Upper lobe of left lung (tissue), 6 donors: ENCODE data around the gene ZNF785. TPM values are rescaled to one million over a fixed set of nuclear protein-coding genes. Genes with fewer than 3 reads are reported as not detected.
A peak's percentile ranks its signal among the peaks of the same experiment; 100 is the strongest.

Experiments
- ATAC-seq, 2 donors: fragments of 200-7000 bp; cut with Tn5 transposase; one replicate each; pipeline ENCODE4 v1.9.1; 2022; ENCODE audit warnings: mild to moderate bottlenecking in 2 of 2, moderate library complexity in 2 of 2; ENCODE audit not compliant: low FRiP score in 2 of 2
- DNase-seq, 2 donors: peaks; one replicate each; pipeline ENCODE4 v3.0.0-alpha.2; 2019 to 2020
- H3K27ac ChIP-seq, 4 donors: fragments of 200-600 bp; sonication (generic); one replicate each; pipeline ENCODE4 v1.5.1; 2016 to 2019
- H3K27me3 ChIP-seq, 4 donors: fragments of 200-600 bp; sonication (generic); one replicate each; pipeline ENCODE4 v1.5.1; 2017 to 2019
- H3K36me3 ChIP-seq, 4 donors: fragments of 200-600 bp; sonication (generic); one replicate each; pipeline ENCODE4 v1.5.1; 2016 to 2019
- H3K4me1 ChIP-seq, 4 donors: fragments of 200-600 bp; sonication (generic); one replicate each; pipeline ENCODE4 v1.5.1; 2018 to 2019
- H3K4me3 ChIP-seq, 4 donors: fragments of 200-600 bp; sonication (generic); one replicate each; pipeline ENCODE4 v1.5.1; 2017 to 2019; ENCODE audit warnings: mild to moderate bottlenecking in 2 of 4, moderate library complexity in 1 of 4
- H3K9me3 ChIP-seq, 4 donors: fragments of 200-600 bp; sonication (generic); one replicate each; pipeline ENCODE4 v1.5.1; 2018 to 2019
- EP300 ChIP-seq, 4 donors: sonication (generic); formaldehyde crosslinking; IDR thresholded peaks; one replicate each; pipeline ENCODE4 v1.5.1; 2017; ENCODE audit warnings: antibody characterized with exemption in 4 of 4, control low read depth in 2 of 4
- POLR2A ChIP-seq, 4 donors: fragments of 450-650 bp; IDR thresholded peaks; one replicate each; pipeline ENCODE4 v1.5.1; 2016 to 2017; ENCODE audit warnings: antibody characterized with exemption in 4 of 4, mild to moderate bottlenecking in 2 of 4
- POLR2AphosphoS5 ChIP-seq, 2 donors: sonication (generic); formaldehyde crosslinking; IDR thresholded peaks; one replicate each; pipeline ENCODE4 v1.5.1; 2017; ENCODE audit warnings: antibody characterized with exemption in 2 of 2
- WGBS, 2 donors: methylation state at CpG; one replicate each; pipeline ENCODE4 v1.1.5; 2017 to 2018; 5-methylcytosine and 5-hydroxymethylcytosine counted together
- total RNA-seq, 6 donors: library from RNA; depleted of rRNA in 4 of 6; stranded (reverse); fragments of >200 nt in 4 of 6; gene quantifications; one replicate each; pipeline versions ENCODE4 v1.1.0 to v1.2.1, GENCODE V29; 2016 to 2021
- TF ChIP-seq, protein P1 (sequence below), 6 experiments: fragments of 450-650 bp in 4 of 6; fragments of 200-600 bp in 2 of 6; sonication (generic) in 2 of 6; IDR thresholded peaks; one replicate each; pipeline ENCODE4 v1.5.1; 2016 to 2019; ENCODE audit warnings: antibody characterized with exemption in 6 of 6
- donor health status: DM: no; HTN: no; CAD: no; lungs with moderate emphysema.
- donor health status: DM: no; HTN: yes; CAD: no; lungs with severe emphysema.

Gene ZNF785
- total RNA-seq, 6 donors from 2014 or later = 7.3 to 52.4 (median 15.3) TPM

DNA sequence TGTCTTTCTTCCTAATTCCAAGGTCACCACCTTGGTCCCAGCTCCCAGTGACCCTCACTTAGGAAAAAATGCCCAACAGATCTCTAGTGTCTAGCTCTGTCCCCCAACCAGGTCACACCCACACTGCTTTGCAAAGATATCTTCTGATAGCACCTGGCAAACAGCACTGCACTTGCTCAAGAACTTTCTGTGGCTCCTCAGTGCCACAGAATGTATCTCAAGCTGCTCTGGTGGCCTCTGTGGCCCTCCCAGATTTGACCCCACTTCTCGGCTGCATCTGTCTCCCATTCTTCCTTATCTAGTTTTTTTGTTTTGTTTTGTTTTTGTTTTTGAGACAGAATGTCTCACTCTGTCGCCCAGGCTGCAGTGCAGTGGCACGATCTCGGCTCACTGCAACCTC lies 19.0 kb downstream of the ZNF785 start:
- Histone ChIP-seq H3K27me3 (no peaks in the 10 kb centered on the region), H3K36me3 (peaks cover 0 to 4% (median 0%) of the 10 kb centered on the region in 4 donors), H3K4me3 (no peak overlapping the region), H3K27ac (no peak overlapping the region), H3K4me1 (peaks cover 13 to 27% (median 16%) of the 10 kb centered on the region in 4 donors), H3K9me3 (no peaks in the 10 kb centered on the region)
- no peak for ATAC-seq
- WGBS, 2 donors = 90 to 94% methylated on average over 4 of the region's 4 CpGs
- DNase-seq = no peak
- TF ChIP-seq POLR2A (IDR thresholded peaks at IDR 0.05) = no peak
- no peak for TF ChIP-seq POLR2AphosphoS5 (IDR thresholded peaks at IDR 0.05)
- TF ChIP-seq EP300 (IDR thresholded peaks at IDR 0.05) = no peak
- TF ChIP-seq, protein P1, sequence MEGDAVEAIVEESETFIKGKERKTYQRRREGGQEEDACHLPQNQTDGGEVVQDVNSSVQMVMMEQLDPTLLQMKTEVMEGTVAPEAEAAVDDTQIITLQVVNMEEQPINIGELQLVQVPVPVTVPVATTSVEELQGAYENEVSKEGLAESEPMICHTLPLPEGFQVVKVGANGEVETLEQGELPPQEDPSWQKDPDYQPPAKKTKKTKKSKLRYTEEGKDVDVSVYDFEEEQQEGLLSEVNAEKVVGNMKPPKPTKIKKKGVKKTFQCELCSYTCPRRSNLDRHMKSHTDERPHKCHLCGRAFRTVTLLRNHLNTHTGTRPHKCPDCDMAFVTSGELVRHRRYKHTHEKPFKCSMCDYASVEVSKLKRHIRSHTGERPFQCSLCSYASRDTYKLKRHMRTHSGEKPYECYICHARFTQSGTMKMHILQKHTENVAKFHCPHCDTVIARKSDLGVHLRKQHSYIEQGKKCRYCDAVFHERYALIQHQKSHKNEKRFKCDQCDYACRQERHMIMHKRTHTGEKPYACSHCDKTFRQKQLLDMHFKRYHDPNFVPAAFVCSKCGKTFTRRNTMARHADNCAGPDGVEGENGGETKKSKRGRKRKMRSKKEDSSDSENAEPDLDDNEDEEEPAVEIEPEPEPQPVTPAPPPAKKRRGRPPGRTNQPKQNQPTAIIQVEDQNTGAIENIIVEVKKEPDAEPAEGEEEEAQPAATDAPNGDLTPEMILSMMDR (IDR thresholded peaks at IDR 0.05) = no peak

GRCh38 chr16:30565984-30566383 lies 19.5 kb downstream of the ZNF785 start:
- no peaks in the 10 kb centered on the region for H3K27me3 ChIP-seq
- ATAC-seq (no peak), DNase-seq (no peak)
- peaks cover 0 to 4% (median 0%) of the 10 kb centered on the region in 4 donors for H3K36me3 ChIP-seq
- no peaks in the 10 kb centered on the region for H3K9me3 ChIP-seq
- 69 to 83% methylated on average over 8 of the region's 8 CpGs for WGBS, 2 donors
- H3K4me1 ChIP-seq = peaks cover 13 to 27% (median 18%) of the 10 kb centered on the region in 4 donors
- H3K27ac ChIP-seq = no peak overlapping the region
- TF ChIP-seq POLR2AphosphoS5 (IDR thresholded peaks at IDR 0.05) (no peak), POLR2A (IDR thresholded peaks at IDR 0.05) (no peak), EP300 (IDR thresholded peaks at IDR 0.05) (no peak)
- TF ChIP-seq, protein P1 (IDR thresholded peaks at IDR 0.05) = no peak
- no peak overlapping the region for H3K4me3 ChIP-seq

GRCh38 chr16:30565526-30565925 lies 20.0 kb downstream of the ZNF785 start:
- TF ChIP-seq EP300 (IDR thresholded peaks at IDR 0.05) (no peak), POLR2AphosphoS5 (IDR thresholded peaks at IDR 0.05) (no peak), POLR2A (IDR thresholded peaks at IDR 0.05) (no peak)
- TF ChIP-seq, protein P1 (IDR thresholded peaks at IDR 0.05) = no peak
- WGBS, 2 donors = 63 to 70% methylated on average over 7 of the region's 7 CpGs

GRCh38 chr16:30562021-30562420 lies 23.5 kb downstream of the ZNF785 start:
- peak overlapping the region in 3 of 4 donors; percentile 40 to 58 (median 57) for H3K4me3 ChIP-seq
- WGBS, 2 donors = 92 to 93% methylated on average over 14 of the region's 14 CpGs
- ATAC-seq (no peak), DNase-seq (no peak)
- peak overlapping the region; percentile 65 to 89 (median 83) for H3K27ac ChIP-seq
- no peaks in the 10 kb centered on the region for H3K27me3 ChIP-seq
- TF ChIP-seq, protein P1 (IDR thresholded peaks at IDR 0.05) = no peak
- no peak for TF ChIP-seq EP300 (IDR thresholded peaks at IDR 0.05)
- no peak for TF ChIP-seq POLR2AphosphoS5 (IDR thresholded peaks at IDR 0.05)
- H3K36me3 ChIP-seq = no peaks in the 10 kb centered on the region
- no peaks in the 10 kb centered on the region for H3K9me3 ChIP-seq
- H3K4me1 ChIP-seq = peaks cover 10 to 26% (median 16%) of the 10 kb centered on the region in 4 donors

More at GRCh38 chr16:30565526-30565925, 20.0 kb downstream of the ZNF785 start:
- DNase-seq = no peak
- Histone ChIP-seq H3K4me3 (no peak overlapping the region), H3K36me3 (peaks cover 0 to 4% (median 0%) of the 10 kb centered on the region in 4 donors), H3K4me1 (peaks cover 8 to 27% (median 15%) of the 10 kb centered on the region in 4 donors), H3K27ac (no peak overlapping the region), H3K27me3 (no peaks in the 10 kb centered on the region), H3K9me3 (no peaks in the 10 kb centered on the region)
- ATAC-seq = no peak
